Measurements from ENCODE around the gene HOXA1. TPM values are rescaled to one million over a fixed set of nuclear protein-coding genes. Genes with fewer than 3 reads are reported as not detected.

The HOXA1 gene
- total RNA-seq, 2 experiments from 2014 or later, result 0.14 to 0.22 TPM

DNA sequence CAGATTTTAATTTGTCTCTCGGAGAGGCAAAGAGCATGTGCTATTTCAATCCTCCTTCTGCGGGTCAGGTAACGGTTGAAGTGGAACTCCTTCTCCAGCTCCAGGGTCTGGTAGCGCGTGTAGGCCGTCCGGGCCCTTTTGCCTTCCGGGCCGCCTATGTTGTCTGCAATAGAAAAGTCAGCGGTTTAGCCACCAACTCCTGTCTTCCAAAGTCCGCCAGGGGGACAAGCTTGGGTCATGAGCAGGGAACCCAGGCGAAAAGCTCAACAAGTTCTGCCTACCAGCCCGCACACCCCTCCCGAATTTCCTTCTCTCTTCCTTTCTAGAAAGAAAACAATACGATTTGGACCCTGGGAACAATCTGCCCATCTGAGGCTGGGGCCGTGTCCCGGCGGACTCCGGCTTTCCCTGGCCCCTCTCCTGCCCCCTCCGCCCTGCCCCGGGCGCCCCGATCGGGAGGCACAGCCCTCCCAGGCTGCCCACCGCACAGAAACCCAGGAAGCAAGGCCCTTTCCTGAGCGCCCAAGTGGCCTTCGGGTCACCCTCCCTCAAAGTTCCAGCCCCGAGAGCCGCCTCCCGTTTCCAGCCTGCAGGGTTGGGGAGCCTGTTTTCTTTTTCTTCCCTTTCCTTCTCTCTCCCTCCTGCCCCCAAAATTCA is 46.3 kb upstream of the HOXA1 start:
- POLR2A ChIA-PET, result no interaction called here
- DNase-seq (no peak), ATAC-seq (ENCODE audit: poor library complexity) (no peak)
- H3K27ac ChIP-seq (ENCODE audit: low read depth in 1 of 2, low read length in 2 of 2), result no peak overlapping the region
- H3K4me1 Mint-ChIP-seq (ENCODE audit: low read depth), result no peaks in the 10 kb centered on the region
- TF ChIP-seq, protein P1, sequence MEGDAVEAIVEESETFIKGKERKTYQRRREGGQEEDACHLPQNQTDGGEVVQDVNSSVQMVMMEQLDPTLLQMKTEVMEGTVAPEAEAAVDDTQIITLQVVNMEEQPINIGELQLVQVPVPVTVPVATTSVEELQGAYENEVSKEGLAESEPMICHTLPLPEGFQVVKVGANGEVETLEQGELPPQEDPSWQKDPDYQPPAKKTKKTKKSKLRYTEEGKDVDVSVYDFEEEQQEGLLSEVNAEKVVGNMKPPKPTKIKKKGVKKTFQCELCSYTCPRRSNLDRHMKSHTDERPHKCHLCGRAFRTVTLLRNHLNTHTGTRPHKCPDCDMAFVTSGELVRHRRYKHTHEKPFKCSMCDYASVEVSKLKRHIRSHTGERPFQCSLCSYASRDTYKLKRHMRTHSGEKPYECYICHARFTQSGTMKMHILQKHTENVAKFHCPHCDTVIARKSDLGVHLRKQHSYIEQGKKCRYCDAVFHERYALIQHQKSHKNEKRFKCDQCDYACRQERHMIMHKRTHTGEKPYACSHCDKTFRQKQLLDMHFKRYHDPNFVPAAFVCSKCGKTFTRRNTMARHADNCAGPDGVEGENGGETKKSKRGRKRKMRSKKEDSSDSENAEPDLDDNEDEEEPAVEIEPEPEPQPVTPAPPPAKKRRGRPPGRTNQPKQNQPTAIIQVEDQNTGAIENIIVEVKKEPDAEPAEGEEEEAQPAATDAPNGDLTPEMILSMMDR (IDR thresholded peaks at IDR 0.05), result no peak
- no peak overlapping the region for H3K4me3 ChIP-seq (ENCODE audit: low read length)
- no peak overlapping the region for H3K27ac Mint-ChIP-seq
- peaks cover 24 to 63% of the 10 kb centered on the region in 2 experiments for H3K27me3 ChIP-seq (ENCODE audit: control insufficient read depth in 1 of 2, insufficient read depth in 2 of 2, low read length in 2 of 2)
- peaks cover 0 to 27% of the 10 kb centered on the region in 2 experiments for H3K9me3 ChIP-seq (ENCODE audit: control insufficient read depth in 1 of 2, insufficient read depth in 1 of 2, low read length in 2 of 2)
- no peaks in the 10 kb centered on the region for H3K36me3 ChIP-seq (ENCODE audit: insufficient read depth, low read length)
- CTCF ChIA-PET, result no interaction called here
- peaks cover 70% of the 10 kb centered on the region for H3K27me3 Mint-ChIP-seq
- H3K4me1 ChIP-seq (ENCODE audit: insufficient read depth, low read length), result no peaks in the 10 kb centered on the region
- intact Hi-C loops (cut with DNase I, micrococcal nuclease), result no loop called here
- no peaks in the 10 kb centered on the region for H3K36me3 Mint-ChIP-seq (ENCODE audit: low read depth)
- H3K4me3 Mint-ChIP-seq, result no peak overlapping the region
- H3K9me3 Mint-ChIP-seq, result no peaks in the 10 kb centered on the region

DNA sequence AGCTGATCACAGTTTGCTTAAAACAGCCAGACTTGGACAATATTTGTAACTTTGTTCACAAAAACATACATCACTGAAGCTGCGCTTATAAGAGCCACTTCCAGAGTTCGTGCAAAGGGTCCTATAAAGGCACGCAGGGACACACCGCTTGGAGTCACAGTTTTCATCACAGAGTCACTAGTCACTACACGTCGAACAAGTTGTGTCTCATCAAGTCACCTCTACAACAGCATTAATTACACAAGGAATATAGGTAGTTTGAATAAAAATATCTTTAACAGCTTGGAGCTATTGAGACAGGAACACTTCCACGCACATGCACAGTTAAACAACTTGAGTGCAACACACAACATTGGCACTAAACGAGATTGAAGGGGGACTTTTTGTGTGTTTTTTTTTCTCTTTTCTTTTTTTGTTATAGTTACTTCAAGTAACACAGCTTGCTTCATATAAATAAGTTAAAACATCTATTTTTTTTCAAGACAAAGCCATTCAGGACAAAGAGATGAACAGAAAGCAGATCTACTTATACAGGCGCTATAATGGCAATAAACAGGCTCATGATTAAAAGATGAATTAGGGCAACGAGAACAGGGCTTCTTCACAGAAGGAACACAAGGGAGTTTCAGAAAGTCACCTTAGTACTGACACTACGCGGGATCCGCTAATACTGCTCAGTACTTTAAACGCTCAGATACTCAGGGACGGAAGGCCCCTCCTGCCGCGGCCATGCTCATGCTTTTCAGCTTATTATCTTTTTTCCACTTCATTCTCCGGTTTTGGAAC is 45.5 kb upstream of the HOXA1 start:
- no peak overlapping the region for H3K27ac ChIP-seq (ENCODE audit: low read depth in 1 of 2, low read length in 2 of 2)
- ATAC-seq (ENCODE audit: poor library complexity), result no peak
- no peaks in the 10 kb centered on the region for H3K36me3 ChIP-seq (ENCODE audit: insufficient read depth, low read length)
- intact Hi-C loops (cut with DNase I, micrococcal nuclease), result no loop called here
- ChIA-PET POLR2A (no interaction called here), CTCF (no interaction called here)
- TF ChIP-seq, protein P1 (IDR thresholded peaks at IDR 0.05), result no peak
- Mint-ChIP-seq H3K27ac (no peak overlapping the region), H3K4me3 (no peak overlapping the region), H3K27me3 (peaks cover 70% of the 10 kb centered on the region), H3K9me3 (no peaks in the 10 kb centered on the region), H3K4me1 (ENCODE audit: low read depth) (no peaks in the 10 kb centered on the region), H3K36me3 (ENCODE audit: low read depth) (no peaks in the 10 kb centered on the region)
- DNase-seq, result no peak
- peaks cover 23 to 63% of the 10 kb centered on the region in 2 experiments for H3K27me3 ChIP-seq (ENCODE audit: control insufficient read depth in 1 of 2, insufficient read depth in 2 of 2, low read length in 2 of 2)
- H3K4me1 ChIP-seq (ENCODE audit: insufficient read depth, low read length), result no peaks in the 10 kb centered on the region
- no peak overlapping the region for H3K4me3 ChIP-seq (ENCODE audit: low read length)
- peaks cover 0 to 27% of the 10 kb centered on the region in 2 experiments for H3K9me3 ChIP-seq (ENCODE audit: control insufficient read depth in 1 of 2, insufficient read depth in 1 of 2, low read length in 2 of 2)

DNA sequence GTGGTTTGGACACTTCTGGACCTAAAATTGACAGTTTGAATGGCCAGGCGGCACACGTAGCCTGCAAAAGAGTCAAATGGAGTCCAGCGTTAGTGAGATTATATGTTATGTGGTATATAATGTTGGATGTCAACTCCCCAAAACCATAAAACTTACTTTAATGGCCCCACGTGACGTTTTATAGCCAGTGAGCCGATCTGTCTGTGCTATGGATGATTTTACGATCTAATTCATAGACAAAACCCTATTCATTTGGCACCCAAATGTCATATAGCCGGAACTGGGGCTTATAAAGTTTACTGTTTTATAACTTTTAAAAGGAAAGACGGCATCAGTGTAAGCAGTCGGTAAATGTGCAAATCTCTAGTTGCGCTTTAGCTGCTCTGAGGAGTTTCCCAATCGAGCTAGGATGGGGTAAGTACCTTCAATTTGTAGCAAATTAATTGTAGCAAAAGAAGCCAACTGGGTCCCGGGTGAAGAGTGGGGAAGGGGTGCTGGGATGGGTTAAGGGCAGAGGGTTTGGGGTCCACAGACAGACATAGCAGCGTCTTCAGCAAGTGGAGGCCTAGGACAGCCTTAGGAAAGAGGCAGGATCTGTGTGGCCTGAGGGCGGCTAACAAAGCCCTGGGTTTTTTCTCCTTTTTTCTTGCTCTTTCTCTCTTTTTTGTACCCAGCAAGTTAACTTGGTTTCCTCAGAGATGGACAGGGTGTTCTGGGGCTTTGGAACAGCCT is 44.5 kb upstream of the HOXA1 start:
- Mint-ChIP-seq H3K27me3 (peaks cover 72% of the 10 kb centered on the region), H3K36me3 (ENCODE audit: low read depth) (no peaks in the 10 kb centered on the region), H3K27ac (no peak overlapping the region), H3K9me3 (no peaks in the 10 kb centered on the region), H3K4me1 (ENCODE audit: low read depth) (no peaks in the 10 kb centered on the region), H3K4me3 (no peak overlapping the region)
- POLR2A ChIA-PET, result no interaction called here
- ATAC-seq (ENCODE audit: poor library complexity) (no peak), DNase-seq (no peak)
- TF ChIP-seq, protein P1 (IDR thresholded peaks at IDR 0.05), result no peak
- no peak overlapping the region for H3K27ac ChIP-seq (ENCODE audit: low read depth in 1 of 2, low read length in 2 of 2)
- no peaks in the 10 kb centered on the region for H3K4me1 ChIP-seq (ENCODE audit: insufficient read depth, low read length)
- peaks cover 0 to 20% of the 10 kb centered on the region in 2 experiments for H3K9me3 ChIP-seq (ENCODE audit: control insufficient read depth in 1 of 2, insufficient read depth in 1 of 2, low read length in 2 of 2)
- H3K4me3 ChIP-seq (ENCODE audit: low read length), result no peak overlapping the region
- intact Hi-C loops (cut with DNase I, micrococcal nuclease), result no loop called here
- CTCF ChIA-PET, result interaction anchor here (1.1 kb wide), 1 partner anchor 11 kb away, joined by 3 read pairs; no protein-coding TSS in a partner anchor
- no peaks in the 10 kb centered on the region for H3K36me3 ChIP-seq (ENCODE audit: insufficient read depth, low read length)
- H3K27me3 ChIP-seq (ENCODE audit: control insufficient read depth in 1 of 2, insufficient read depth in 2 of 2, low read length in 2 of 2), result peaks cover 25 to 66% of the 10 kb centered on the region in 2 experiments
